HG02642 (cell line): ENCODE data around the gene SEPTIN2.
A peak's percentile ranks its signal among the peaks of the same experiment; 100 is the strongest.
"Not testable (repeated sequence)": the region's sequence is repeated elsewhere in the genome, so short reads cannot be mapped to it uniquely, and the experiment has no call there.

ENCODE experiments used
- ATAC-seq: cut with Tn5 transposase; IDR thresholded peaks from one replicate; pipeline ENCODE4 v1.9.1; 2021; ENCODE audit warnings: mild to moderate bottlenecking; ENCODE audit not compliant: unreplicated experiment, poor library complexity

SEPTIN2 gene

GRCh38 chr2:241344925-241345651 is 29.4 kb downstream of the SEPTIN2 start:
- ATAC-seq = no peak

- ATAC-seq = no peak
Observed at GRCh38 chr2:241349941-241350340, 34.2 kb downstream of the SEPTIN2 start.

- ATAC-seq = no peak
Observed at GRCh38 chr2:241350530-241350877, 34.8 kb downstream of the SEPTIN2 start.

DNA sequence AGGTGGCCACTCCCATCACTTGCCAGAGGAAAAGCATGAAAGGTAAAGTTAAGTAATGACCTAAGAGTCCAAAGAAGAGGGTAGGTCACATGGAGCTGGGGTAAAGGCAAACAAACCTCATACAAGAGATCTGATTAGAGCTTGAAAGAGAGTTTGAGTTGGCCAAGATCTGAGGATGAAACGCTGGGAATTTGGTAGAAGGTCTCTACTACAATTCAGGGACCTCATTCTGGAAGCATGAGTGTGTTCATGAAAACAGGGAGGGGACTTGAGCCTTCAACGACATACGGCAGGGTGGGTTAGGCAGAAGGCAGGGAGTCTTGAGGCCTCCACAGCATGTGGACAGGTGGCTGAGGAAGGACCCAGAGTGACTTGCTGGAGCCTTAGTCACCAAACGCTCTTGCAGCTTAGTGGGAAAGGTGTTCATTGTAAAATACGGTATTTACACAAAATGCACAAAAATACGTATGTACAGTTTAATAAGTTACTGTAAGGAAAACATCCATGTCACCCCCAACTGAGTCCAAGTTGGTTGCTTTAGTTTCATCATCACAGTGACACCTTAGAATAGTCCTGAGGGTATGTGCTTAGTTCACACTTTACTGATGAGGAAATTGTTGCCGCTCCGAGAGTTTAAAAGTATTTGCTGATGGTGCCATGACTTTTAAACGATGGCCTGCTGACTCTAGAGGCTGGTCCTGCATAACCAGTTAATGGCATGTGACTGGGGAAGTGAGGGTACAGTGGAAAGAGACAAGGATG is 35.3 kb downstream of the SEPTIN2 start:
- ATAC-seq = no peak

DNA sequence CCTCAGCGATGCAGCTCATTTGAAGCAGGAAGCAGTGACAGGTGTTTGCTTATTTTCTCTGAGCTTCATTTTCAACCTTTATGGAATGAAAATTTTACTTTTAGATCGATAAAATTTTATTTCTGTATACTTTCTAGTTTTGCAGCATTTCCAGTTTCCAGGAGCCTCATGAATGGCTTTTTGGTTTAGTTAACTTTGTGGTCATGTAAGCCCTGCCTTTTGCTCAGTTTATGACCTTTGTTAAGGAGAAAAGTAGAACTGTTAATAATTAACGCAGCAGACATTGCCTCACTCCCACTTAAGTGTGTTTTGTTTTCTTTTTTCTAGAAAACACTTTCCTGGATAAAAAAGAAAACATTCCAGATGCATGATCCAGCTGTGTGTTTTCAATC is 35.9 kb downstream of the SEPTIN2 start:
- ATAC-seq = no peak

GRCh38 chr2:241352227-241352626 is 36.5 kb downstream of the SEPTIN2 start:
- ATAC-seq = no peak

DNA sequence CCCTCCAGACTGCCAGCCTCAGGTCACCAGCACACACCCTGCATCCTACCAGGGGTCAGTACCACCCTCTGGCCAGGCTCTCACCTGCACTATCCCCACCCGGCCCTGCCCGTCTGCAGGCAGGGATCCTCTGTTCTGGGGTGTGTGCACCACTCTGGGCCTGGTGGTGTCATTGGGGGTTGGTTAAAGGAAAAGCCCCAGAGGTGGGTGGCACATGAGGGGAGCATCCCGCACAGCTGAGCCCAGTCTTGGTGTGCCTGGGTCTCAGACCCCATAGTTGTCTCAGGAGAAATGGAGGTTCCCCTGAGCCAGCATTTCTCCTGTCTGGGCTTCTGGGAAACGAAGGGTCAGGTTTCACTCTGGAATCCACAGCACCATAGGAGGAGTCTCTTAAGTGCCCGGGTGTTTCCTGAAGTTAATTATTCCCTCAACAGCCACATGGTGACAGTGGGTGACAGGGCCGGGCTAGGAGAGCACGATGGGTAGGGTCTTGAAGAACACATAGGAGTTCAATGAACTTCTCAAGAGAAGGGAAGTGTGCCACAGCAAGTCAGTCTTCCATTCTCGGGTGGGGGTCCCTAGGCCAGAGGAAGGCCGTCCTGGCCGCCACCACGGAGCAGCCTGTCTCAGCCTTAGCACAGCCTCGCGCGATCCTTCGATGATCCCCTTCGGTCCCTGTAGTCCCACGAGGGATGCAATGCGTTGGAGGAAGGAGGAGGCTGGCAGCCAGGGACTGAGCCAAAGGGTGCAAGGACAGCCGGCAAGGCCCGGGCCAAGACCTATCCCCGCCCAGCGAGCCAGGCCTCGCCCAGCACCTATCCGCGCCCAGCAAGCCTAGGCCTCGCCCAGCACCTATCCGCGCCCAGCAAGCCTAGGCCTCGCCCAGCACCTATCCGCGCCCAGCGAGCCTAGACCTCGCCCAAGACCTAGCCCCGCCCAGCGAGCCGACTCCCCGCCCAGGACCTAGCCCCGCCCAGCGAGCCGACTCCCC is 39.2 kb downstream of the SEPTIN2 start:
- ATAC-seq = peak; percentile 29

- ATAC-seq = peak; percentile 86
Observed at GRCh38 chr2:241355983-241356870, 40.5 kb downstream of the SEPTIN2 start, which contains the start of gene FARP2. Gene FARP2 (plus strand): TSS chr2:241356285. CDS start chr2:241373108, 16,823 bp downstream.

- ATAC-seq = no peak
Observed at GRCh38 chr2:241356871-241357260, 41.1 kb downstream of the SEPTIN2 start.

- ATAC-seq = no peak
Observed at GRCh38 chr2:241357531-241357930, 41.8 kb downstream of the SEPTIN2 start.

- no peak for ATAC-seq
Observed at GRCh38 chr2:241358470-241358869, 42.7 kb downstream of the SEPTIN2 start.

GRCh38 chr2:241359481-241360045 is 43.8 kb downstream of the SEPTIN2 start:
- ATAC-seq = no peak

GRCh38 chr2:241363426-241363825 is 47.7 kb downstream of the SEPTIN2 start:
- no peak for ATAC-seq

DNA sequence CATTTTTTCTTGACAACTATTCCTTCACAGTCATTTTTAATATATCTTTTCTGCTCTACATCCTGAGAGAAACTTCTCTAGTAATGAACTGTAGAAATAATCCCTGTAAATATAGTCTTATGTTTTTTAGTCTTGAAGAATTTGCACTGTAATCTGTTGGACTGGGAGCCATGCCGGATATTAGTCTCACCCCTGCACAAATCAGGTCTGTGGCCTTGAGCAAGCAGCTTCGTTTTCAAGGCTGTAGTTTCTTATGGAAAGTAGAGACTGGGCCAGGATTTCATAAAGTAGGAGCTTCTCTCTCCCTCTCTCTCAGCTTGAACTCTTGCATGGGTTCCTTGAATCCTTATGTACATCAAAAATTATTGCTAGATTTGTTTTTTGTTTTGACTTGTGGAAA is 49.1 kb downstream of the SEPTIN2 start:
- no peak for ATAC-seq

DNA sequence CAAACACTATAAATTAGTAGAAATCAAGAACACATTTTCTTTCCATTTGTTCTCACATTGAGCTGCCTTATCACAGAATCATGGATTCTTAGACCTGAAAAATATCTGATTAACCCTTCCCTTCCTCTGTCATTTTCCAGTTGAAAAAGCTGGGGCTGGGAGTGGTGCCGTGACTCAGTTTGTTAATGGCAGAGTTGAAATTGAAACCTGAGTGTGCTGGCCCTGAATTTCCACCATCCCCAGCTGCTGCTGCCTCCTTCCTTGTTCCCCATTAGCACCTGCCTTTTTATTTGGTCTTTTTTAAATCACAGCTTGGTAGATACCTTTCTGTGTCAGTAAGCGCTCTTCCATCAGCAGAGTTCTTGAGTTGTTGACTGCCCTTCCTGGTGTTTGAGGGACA is 51.0 kb downstream of the SEPTIN2 start:
- ATAC-seq = no peak

- no peak for ATAC-seq
Observed at GRCh38 chr2:241368643-241369042, 52.9 kb downstream of the SEPTIN2 start.

DNA sequence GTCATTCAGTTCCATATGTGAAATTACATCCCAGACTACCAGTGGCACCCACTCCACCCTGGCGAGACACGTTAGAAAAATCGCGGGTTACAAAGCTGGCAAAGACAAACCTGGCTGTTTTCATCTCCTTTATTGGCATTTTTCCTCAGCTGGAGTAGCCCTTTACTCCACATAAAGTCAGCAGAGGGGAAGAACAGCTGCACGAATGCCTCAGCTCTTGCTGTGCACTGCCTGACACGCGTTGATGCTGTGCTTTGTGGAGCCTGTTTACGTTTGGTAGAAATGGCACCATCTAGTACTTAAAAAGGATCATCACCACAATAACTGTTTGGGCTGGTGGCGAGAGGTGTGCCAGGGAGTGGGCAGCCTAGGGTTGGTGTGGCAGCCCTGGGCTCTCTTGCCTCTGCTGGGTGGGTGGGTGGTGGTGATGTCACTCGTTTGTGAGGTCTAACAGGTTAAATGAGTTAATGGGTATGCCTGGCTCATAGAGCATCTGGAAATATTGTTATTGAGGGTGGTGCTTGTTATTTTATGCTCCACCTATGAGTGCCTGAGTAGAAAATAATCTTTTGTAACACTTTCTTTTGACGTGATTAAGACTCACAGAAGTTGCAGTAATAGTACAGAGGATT is 56.8 kb downstream of the SEPTIN2 start:
- no peak for ATAC-seq

- ATAC-seq = no peak
Observed at GRCh38 chr2:241373446-241373845, 57.7 kb downstream of the SEPTIN2 start.

DNA sequence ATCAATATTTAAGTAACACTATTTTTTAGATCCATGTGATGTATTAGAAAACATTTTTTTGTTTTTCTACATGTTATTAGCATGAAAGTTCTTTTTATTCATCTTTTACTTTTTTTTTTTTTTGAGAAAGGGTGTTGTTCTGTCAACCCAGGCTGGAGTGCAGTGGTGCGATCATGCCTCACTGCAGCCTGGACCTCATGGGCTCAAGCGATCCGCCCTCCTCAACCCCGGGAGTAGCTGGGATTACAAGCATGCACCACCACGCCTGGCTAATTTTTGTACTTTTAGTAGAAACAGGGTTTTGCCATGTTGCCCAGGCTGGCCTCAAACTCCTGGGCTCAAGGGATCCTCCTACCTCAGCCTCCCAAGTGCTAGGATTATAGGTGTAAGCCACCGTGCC is 58.2 kb downstream of the SEPTIN2 start:
- ATAC-seq = not testable (repeated sequence)
